ENCODE results near the gene RAB21.

DNA sequence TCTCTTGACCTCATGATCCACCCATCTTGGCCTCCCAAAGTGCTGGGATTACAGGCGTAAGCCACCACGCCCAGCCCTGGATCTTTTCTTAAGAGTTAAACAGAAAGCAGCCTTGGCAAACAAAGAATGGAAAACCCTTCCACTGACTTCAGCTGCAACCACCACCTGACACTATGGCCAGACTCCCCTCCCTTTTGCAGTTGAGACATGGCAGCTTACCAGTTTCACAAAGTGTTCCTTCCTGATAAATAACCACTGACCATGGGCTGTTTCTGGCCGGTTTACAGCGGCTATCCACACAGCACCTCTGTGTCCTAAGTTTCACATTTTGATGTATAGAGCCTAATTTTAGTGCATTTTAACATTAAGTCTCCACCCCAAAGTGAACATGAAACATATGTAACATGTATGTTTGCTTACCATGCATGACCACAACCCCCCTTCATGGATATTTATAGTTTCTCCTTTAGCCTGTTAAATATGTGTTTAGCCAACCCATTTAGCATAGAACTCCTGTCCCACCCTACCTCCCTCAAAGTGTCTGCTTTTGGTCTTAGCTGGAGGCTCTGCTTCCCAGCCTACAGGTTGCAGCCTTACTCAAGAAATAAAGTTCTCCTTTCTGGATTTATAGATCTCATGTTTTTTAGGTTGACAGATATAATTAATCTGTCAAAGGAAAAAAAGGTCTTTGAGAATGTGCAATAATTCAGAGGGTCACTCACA is 32.7 kb upstream of the RAB21 start:
- TF ChIP-seq, protein P1, sequence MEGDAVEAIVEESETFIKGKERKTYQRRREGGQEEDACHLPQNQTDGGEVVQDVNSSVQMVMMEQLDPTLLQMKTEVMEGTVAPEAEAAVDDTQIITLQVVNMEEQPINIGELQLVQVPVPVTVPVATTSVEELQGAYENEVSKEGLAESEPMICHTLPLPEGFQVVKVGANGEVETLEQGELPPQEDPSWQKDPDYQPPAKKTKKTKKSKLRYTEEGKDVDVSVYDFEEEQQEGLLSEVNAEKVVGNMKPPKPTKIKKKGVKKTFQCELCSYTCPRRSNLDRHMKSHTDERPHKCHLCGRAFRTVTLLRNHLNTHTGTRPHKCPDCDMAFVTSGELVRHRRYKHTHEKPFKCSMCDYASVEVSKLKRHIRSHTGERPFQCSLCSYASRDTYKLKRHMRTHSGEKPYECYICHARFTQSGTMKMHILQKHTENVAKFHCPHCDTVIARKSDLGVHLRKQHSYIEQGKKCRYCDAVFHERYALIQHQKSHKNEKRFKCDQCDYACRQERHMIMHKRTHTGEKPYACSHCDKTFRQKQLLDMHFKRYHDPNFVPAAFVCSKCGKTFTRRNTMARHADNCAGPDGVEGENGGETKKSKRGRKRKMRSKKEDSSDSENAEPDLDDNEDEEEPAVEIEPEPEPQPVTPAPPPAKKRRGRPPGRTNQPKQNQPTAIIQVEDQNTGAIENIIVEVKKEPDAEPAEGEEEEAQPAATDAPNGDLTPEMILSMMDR (conservative IDR thresholded peaks at IDR 0.05; ENCODE audit: low read depth, low read length) = no peak
- TF ChIP-seq EZH2phosphoT487 (IDR thresholded peaks at IDR 0.05; ENCODE audit: borderline replicate concordance, low read length) = no peak

Data from PC-3 (cell line).